HG03378 (cell line): Measurements from ENCODE around the gene PLAC9.

Experiments used
- ATAC-seq: cut with Tn5 transposase; IDR thresholded peaks from one replicate; pipeline ENCODE4 v1.9.1; 2021; ENCODE audit warnings: mild to moderate bottlenecking, moderate library complexity; ENCODE audit not compliant: unreplicated experiment

The PLAC9 gene

DNA sequence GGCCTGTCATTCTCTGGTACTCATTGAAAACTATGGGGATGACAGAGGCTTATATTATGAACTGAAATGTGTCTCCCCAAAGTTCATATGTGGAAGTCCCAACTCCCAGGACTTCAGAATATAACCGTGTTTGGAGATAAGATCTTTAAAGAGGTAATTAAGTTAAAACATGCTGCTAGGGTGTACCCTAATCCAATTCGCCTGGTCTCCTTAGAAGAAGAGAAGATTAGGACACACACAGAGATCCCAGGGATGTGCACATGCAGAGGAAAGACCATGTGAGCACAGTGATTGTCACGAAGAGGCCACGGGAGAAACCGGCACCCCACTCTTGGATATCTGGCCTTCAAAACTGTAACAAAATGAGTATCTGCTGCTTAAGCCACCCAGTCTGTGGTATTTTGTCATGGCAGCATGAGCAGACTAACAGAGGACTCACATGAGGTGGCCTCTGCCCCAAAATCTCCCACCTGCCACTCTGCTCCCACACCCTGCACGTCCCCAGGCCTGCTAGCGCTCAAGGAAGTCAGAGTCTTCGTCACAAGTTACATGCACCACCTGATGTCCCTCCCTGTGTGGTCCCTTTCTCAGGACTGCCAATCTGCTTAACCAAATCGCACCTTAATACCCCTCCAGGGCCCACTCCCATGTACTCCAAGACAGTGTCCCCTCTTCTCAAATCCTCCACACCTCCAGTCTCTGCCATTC, 26.8 kb downstream of the PLAC9 start:
- no peak for ATAC-seq

DNA sequence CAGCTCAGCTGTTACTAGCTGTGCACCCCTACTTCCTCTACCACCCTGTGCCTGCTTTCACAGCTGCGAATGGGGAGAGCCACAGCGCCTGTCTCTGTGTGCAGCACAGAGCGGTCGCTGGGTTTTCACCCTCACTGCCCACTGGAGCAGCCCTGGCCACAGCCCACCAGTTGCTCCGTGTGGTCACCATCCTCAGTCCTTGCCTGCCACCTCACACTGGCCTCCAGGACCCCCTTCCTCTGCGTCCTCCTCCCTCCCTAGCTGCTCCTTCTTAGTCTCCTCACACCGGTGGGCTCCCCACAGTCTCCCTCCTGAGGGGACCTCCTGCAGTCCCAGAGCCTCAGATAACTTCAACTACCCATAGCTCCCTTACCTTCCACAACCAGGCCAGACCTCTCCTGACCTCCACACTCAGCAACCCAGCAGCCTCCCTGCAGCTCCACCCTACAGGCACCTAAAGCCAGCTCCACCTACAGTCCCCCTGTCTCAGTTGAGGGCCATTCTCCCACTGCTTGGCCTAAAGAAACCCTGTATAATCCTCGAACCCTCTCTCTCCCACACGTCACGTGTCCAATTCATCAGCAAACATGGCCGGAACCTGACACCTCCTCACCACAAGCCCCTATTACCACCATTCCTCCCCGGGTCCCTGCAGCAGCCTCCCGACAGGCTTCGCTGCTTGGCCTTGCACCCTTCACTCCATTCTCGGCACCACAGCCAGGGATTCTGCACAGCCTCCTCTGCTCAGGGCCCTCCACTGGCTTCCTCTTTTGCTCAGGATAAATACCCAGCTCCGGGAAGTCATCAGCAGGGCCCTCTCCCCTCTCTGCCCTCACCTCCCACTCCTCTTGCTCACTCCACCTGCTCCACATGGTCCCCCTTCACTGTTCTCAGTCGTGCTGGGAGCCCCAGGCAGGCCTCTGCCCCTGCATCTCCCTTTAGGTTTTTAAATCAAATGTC, 28.1 kb downstream of the PLAC9 start:
- ATAC-seq: no peak

DNA sequence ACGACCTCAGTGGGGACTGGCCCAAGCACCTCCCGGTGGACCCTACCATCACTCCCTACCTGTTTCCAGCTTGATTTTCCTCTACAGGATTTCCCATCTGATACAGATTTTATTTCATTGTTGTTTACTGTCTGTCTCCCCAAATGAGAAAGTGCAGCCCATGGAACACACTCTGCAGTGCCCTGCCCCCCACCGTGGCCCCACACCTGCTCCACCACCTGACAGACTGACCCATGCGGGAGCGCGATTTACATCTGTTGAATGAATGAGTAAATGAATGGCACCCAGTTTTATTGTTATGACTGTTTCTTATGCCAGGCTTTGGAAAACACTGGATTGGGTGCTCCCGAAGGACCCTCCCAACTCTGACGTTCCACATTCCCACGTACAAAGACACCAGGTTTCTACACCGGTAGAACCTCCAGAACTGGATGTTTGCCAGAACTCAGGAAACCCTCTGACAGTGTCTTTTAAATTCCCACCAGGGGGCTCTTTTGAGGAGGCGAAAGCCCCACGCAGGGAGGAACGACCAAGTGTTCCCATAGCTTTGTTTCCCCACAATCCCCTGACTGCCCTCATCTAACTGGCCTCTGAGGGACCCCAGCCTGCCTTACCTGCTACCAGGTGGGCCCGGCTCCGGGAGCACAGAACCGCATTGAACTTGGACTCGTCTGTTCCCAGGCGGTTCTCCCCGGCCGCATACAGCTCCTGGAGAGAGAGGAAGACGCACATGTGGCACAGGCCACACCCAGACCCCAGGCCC, 29.0 kb downstream of the PLAC9 start:
- ATAC-seq: no peak

DNA sequence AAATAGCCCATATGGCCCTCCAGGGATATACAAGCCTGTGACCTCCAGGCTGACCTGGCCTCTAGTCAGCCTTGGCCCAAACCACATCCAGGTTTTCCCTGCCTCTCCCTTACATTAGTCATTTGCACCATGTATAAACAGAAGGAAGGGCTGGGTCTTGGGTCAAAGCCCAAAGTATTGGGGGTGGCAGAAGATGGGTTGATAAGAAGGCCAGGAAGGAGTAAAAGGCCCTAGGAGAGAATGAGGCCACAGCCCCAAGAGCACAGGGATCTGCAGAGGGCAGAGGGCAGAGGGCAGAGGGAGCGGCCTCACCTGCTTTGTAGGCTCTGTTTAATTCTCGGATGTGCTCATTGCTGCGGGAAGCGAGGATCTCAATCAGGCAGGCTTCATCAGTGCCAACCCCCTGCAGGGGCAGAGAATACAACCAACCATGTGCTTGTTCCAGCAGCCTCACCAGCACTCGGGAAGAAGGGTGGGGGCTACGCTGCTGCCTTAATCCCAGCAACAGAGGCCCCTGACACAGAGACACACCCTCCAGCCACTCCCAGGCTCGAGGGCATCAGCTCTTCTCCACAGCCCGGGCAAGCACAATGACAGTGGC, 31.3 kb downstream of the PLAC9 start:
- no peak for ATAC-seq

DNA sequence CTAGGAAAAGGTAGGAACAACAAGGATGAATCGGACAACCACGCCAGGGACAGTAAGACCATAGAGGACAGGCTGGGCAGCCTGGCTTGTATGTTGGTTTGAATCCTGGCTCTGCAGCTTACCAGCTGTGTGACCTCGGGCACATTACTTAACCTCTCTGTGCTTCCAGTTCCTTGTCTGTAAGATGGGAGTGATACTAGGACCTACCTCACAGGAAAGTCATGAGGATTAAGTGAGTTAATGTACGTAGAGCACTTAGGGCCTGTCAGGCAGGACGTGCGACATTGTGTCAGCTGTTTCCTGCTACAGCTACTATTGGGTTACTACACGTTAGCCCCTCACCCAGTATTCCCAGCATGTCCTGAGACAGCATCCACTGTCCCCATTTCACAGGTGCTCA, 32.1 kb downstream of the PLAC9 start:
- ATAC-seq: no peak

DNA sequence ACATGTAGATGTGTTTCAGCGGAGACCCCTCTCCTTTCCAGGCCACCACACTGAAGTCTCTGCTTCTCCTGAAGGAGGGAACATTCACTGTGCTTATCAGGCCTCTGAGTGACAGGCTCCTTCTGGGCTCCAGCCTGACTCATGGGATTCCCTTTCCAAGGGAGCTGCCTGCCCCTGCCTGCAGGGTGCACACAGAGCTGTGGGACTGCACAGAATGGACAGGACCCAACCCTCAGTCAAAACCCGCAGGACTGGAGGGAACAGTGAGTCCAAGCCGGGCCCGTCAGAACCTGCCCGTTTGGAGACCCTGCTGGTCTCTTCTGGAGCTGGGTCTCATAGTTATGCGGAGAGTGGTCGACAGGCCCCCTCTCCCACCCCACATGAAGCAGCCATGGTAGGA, 32.6 kb downstream of the PLAC9 start:
- no peak for ATAC-seq

DNA sequence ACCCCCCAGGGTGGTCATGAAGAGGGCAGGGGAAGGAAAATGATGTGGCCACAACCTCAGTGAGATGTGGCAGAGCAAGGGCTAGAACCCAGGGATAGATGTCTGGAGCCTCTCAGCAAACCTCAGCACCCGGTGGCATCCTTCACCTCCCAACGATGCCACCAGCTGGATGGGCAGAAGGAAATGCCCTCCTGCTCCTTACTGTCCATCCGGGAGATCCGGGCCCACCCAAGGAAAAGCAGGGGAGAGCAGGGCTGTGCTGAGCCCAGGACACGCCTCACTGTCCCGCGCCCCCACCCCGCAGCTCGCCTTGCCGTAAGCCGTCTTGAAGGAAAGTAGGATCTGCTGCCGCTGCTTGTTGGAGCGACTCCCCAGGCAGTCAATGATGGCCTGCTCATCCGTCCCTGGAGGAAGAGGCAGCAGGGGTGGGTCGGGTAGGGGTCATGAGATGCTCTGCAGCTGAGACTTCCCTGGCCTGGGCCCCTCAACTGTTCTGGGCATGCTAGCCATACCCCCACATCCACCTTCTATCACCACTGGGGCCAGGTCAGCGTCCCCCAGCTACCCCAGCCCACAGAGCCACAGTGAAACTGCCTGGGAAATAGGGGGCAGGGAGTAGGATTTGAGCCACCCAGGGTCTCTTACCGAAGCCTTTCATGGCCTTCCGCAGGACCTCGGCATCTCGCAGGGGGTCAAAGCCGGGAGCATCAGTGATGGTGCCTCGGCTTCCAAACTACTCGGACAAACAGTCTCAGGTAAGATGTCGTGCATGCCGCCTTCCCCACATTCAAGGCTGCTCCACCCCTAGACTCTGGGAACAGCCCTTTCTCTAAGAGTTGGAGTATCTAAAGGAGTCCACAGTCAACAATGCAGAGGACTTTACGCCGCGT, 34.3 kb downstream of the PLAC9 start:
- ATAC-seq: no peak

DNA sequence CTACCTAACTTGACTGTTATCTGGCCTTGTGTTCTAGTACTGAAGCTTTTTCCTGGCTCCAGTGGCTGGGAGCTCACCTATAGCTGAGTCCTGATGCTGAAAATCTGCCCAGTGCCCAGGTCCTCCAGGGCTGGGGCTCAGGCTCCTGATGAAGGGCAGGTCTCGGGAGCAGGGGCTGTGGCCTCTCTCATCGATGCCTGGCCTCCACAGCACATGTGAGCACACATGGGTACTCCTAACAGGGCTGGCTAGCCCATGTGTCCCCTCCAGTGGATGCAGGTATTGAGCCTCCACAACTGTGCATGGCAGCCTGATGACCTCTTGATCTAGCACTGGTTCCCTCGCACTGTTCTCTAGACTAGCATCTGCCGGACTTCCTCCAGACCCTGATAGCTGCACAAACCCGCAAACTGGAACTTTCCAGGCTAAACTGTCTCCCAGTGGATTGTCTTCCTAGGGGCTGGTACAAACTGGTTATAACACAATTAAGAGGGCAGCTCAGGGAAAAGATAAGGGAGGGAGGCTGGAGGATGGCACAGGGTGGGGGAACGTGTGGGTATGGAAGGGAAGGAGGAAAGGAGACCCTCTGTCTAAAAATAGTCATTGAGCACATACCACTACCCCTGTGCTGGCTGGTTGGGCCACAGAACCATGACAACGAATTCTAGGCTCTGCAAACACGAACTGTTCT, 35.1 kb downstream of the PLAC9 start:
- ATAC-seq: no peak

DNA sequence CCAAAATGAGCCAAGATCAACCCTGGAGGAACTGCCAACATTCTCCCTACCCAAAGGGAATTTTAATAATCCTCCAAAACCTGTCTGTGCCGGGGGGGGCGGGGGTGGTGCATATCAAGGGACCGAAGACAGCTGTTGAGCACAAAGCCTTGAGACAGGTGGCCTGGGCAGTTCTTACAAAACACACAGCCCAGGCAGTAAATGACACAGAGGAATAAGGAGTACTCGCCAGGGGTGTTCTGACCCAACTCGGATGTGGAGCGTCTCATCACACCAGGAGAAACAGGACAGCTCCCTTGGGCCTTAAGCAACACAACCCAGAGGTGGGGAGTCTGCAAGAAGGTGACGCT, 35.6 kb downstream of the PLAC9 start:
- no peak for ATAC-seq

DNA sequence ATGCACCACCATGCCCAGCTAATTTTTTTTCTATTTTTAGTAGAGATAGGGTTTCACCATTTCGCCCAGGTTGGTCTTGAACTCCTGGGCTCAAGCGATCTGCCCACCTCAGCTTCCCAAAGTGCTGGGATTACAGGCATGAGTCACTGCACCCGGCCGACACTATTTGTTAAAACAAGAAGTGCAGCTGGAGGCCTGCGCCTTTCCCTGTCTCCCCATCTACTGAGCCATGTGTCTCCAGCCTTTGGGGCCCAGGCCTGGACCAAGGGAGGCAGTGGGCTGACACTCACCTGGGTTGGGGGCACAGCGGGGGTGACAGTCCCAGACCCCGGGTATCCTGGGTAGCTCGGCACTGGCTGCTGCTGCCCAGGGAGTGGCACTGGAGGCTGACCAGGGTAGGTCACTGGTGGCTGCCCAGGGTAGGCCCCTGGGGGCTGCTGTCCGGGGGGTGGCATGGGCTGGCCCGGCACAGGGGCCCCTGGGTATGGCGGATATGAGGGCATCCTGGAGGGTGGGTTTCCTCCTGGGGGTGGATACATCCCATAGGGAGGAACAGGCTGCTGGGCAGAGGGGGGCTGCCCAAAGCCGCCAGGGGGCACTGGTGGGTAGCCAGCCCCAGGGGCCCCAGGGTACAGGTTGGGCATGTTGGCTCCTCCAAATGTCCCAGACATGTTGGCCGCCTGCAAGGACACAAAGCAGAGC, 36.3 kb downstream of the PLAC9 start:
- no peak for ATAC-seq

DNA sequence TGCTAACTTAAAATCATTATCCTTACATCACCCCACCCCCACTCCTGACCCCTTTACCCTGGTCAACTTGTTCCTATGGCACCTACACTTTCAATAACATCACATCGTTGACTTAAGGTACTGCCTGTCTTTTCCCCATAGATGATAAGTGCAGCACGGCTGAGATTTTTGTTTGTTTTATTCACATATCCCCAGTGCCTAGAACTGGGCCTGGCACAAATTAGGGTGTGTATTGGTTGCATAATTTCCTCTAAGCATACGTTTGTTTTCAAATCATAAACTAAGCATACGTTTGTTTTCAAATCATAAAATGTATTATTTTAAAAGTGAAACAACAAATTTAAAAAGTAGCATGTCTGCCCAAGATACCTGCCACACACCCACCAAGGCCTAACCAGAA, 37.5 kb downstream of the PLAC9 start:
- ATAC-seq: no peak

DNA sequence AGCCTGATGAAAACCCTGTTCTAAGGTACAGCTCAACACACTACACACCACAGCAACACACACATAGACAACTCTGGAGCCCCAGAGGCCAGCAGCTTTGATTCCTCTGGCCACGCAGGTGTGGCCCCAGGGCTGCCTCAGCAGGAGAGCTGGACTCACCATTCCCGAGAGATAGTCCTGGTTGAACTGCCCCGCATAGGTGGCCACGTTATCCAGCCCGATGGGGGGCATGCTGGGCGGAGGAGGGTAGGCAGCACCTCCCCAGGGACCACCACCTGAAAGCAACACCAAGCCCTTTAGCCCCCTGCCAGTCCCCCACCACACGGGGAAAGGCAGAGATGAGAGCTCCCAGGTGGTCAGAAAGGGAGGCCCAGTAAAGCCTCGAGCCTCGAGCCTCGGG, 38.1 kb downstream of the PLAC9 start:
- no peak for ATAC-seq

DNA sequence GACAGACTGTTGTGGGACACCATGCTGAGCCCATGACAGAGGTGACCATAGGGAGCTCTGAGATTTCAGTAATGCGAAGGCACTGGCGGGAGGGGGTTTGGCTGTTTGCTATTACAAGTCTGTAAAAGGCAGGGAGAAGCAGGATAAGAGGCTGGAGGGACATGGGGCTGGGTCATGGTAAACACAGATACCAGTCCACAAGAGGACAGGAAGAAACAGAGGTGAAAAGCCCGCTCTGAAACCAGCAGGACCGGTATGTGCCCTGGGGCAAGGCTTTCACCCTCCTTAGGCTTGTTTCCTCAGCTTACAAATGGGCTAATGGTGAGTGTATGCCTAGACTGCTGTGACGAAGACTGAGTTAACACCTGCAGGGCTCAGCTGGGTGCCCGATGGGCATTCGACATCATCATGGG, 38.7 kb downstream of the PLAC9 start:
- no peak for ATAC-seq

DNA sequence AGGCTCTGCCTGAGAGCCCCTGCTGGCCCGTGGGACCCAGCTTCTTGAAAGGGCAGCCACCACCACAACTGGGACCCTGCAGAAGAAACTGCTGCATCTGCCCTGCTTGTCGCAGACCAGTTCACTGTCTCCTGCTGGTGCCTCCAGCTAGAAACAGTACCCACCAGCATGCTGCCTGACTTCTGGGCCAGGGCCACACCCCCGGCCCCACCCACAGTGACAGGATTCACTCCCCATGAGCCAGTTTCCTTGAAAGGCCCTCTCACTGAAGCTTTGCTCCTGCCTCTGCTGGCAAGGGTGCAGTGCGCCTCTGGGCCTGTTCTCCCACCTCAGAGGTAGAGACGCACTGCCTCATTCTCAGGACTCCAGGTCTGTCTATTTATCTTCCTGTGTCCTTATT, 40.4 kb downstream of the PLAC9 start:
- ATAC-seq: no peak

DNA sequence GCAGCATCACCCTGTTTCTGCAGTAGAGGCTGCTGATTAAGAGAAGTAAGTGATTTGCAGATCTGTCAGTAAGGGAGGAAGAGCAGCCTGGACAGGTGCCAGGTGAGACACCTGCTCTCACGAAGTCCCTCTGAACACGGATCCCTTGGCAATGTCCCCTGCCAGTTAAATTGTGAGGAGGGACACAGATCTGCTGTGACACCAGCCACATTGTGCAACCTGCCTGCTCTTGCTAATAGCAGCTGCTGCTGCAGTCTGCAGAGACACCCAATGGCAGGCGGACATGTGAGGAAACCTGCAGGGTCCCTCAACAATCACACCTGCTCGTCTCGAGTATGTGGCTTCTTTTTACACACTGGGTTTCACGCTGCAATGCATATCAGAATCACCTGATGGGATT, 40.9 kb downstream of the PLAC9 start:
- no peak for ATAC-seq

DNA sequence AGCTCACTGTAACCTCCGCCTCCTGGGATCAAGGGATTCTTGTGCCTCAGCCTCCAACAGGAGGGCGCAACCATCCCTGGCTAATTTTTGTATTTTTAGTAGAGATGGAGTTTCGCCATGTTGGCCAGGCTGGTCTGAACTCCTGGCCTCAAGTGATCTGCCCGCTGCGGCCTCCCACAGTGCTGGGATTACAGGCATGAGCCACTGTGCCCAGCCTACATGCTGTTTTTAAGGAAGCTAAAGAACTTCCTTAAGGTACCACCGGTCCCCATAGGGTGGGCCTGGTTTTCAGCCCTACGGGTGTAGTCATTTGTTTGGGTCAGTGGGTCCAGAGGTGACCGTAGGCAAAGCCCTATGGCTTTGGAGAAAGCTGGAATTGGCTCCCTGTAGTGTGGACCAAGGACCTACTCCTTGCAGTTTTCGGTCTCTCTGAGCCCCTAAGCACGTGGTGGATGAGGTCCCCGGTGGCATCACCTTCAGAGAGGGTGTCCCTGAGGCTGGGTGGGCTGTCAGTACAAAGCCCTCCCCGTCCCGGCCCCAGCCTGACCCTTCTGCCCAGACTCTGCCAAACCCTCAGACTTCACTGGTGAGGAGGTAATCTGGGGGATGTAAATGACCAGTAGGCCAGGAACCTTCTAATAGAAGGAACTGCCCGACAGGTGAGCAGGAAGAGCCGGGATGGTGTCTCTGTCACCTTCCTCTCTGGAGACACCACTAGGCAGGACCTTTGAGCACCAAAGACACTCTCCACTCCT, 42.3 kb downstream of the PLAC9 start:
- ATAC-seq: no peak

DNA sequence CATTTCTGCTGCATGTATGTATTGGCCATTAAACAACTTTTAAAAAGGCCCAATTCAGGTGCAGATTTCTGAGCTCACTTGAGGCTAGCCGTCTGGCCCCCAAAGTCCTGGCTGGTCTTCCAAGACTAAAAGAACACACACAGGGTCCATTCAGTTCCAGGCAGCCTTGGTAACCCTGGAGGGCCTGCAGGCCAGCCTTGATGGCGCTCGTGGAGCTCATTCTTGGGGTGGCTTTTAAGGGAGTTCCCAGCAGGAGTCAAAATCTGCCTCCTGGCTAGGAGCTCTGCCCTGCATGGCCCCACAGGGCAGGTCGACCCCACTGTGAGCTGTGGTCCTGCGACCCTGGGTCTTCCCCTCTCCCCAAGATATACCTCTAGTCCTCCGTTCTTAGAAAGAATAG, 44.0 kb downstream of the PLAC9 start:
- no peak for ATAC-seq
